SK-N-SH (cell line): ENCODE data around the gene NPEPL1. TPM values are rescaled to one million over a fixed set of nuclear protein-coding genes. Genes with fewer than 3 reads are reported as not detected.

ENCODE experiments used
- CTCF ChIA-PET: fragments of 300-600, 350-600 bp; formaldehyde crosslinking; extraction: SDS; loops from one replicate; lab custom pipeline; 2021; lab: Yijun Ruan, JAX
- POLR2A ChIA-PET: fragments of 350-600 bp; sonication (Branson Sonifier 250); formaldehyde crosslinking; extraction: SDS; loops from one replicate; lab custom pipeline; 2020; ENCODE audit warnings: antibody characterized with exemption, inconsistent platforms; lab: Yijun Ruan, JAX
- DNase-seq: peaks from one replicate; pipeline ENCODE4 v3.0.0; 2012
- H2AFZ ChIP-seq: fragments of 200-600 bp; sonication (generic); 2 replicates; pipeline ENCODE4 v1.8.1; 2016; ENCODE audit warnings: antibody characterized with exemption, mild to moderate bottlenecking, low read depth
- H3F3A ChIP-seq: fragments of 200-600 bp; sonication (generic); replicated peaks from 2 replicates; pipeline ENCODE3; 2016; ENCODE audit warnings: antibody characterized with exemption, mild to moderate bottlenecking; ENCODE audit not compliant: insufficient read depth
- H3K27ac ChIP-seq, 2 experiments: fragments of 200-500 bp in 1 of 2; fragments of 200-600 bp in 1 of 2; sonication (Bioruptor generic) in 1 of 2; sonication (generic), shearing (Covaris generic) in 1 of 2; 2 replicates each; pipeline versions ENCODE4 v1.5.1 to v1.6.1; 2014 to 2016; ENCODE audit warnings: low read depth in 2 of 2, inconsistent platforms in 1 of 2, low read length in 1 of 2, mild to moderate bottlenecking in 1 of 2, mixed read lengths in 1 of 2
- H3K27me3 ChIP-seq: fragments of 200-600 bp; sonication (generic), shearing (Covaris generic); 2 replicates; pipeline ENCODE4 v1.6.1; 2016; ENCODE audit warnings: mixed run types; ENCODE audit not compliant: insufficient read depth
- H3K36me3 ChIP-seq, 2 experiments: fragments of 200-500 bp in 1 of 2; fragments of 200-600 bp in 1 of 2; sonication (Bioruptor generic) in 1 of 2; sonication (generic) in 1 of 2; replicated peaks in 1 of 2; 2 replicates each; pipeline versions ENCODE3 to v1.5.1; 2014 to 2016; ENCODE audit warnings: low read length in 1 of 2, mild to moderate bottlenecking in 1 of 2; ENCODE audit not compliant: insufficient read depth in 2 of 2, control insufficient read depth in 1 of 2
- H3K4me1 ChIP-seq, 2 experiments: fragments of 200-500 bp in 1 of 2; fragments of 200-600 bp in 1 of 2; sonication (Bioruptor generic) in 1 of 2; sonication (generic), shearing (Covaris generic) in 1 of 2; 2 replicates each; pipeline versions ENCODE4 v1.5.1 to v1.6.1; 2014 to 2016; ENCODE audit warnings: low read depth in 1 of 2, low read length in 1 of 2, mixed run types in 1 of 2; ENCODE audit not compliant: insufficient read depth in 2 of 2, control insufficient read depth in 1 of 2
- H3K4me2 ChIP-seq: fragments of 200-600 bp; sonication (generic), shearing (Covaris generic); 2 replicates; pipeline ENCODE4 v1.6.1; 2017; ENCODE audit warnings: mixed run types
- H3K4me3 ChIP-seq, 2 experiments: fragments of 200-500 bp in 1 of 2; fragments of 200-600 bp in 1 of 2; sonication (Bioruptor generic) in 1 of 2; sonication (generic), shearing (Covaris generic) in 1 of 2; 2 replicates each; pipeline versions ENCODE4 v1.5.1 to v1.8.1; 2014 to 2016; ENCODE audit warnings: low read depth in 2 of 2, inconsistent platforms in 1 of 2, low read length in 1 of 2, mild to moderate bottlenecking in 1 of 2, mixed read lengths in 1 of 2, moderate library complexity in 1 of 2
- H3K79me2 ChIP-seq: fragments of 200-600 bp; sonication (generic); 2 replicates; pipeline ENCODE4 v1.8.1; 2017; ENCODE audit warnings: mild to moderate bottlenecking; ENCODE audit not compliant: insufficient read depth
- H3K9ac ChIP-seq: fragments of 200-600 bp; sonication (generic); 2 replicates; pipeline ENCODE4 v1.6.1; 2017; ENCODE audit warnings: mixed run types
- H3K9me2 ChIP-seq: fragments of 200-600 bp; sonication (generic); 2 replicates; pipeline ENCODE4 v1.6.1; 2017; ENCODE audit warnings: mixed run types
- H3K9me3 ChIP-seq: fragments of 200-600 bp; sonication (generic); 2 replicates; pipeline ENCODE4 v1.6.1; 2017; ENCODE audit warnings: mixed run types, mild to moderate bottlenecking, moderate library complexity
- H4K20me1 ChIP-seq: fragments of 200-600 bp; sonication (generic); 2 replicates; pipeline ENCODE4 v1.6.1; 2017; ENCODE audit warnings: mild to moderate bottlenecking, mixed run types; ENCODE audit not compliant: insufficient read depth
- CTCF ChIP-seq: fragments of 200-600 bp; sonication (generic); IDR thresholded peaks from 2 replicates; pipeline ENCODE4 v1.6.1; 2017; ENCODE audit warnings: antibody characterized with exemption, mild to moderate bottlenecking, moderate library complexity
- ELF1 ChIP-seq: IDR thresholded peaks from 2 replicates; pipeline ENCODE4 v1.4.0; 2012
- EZH2phosphoT487 ChIP-seq: fragments of 200-600 bp; sonication (generic); IDR thresholded peaks from 2 replicates; pipeline ENCODE4 v1.6.1; 2017; ENCODE audit warnings: low read depth, mixed run types, mild to moderate bottlenecking, antibody characterized with exemption, moderate library complexity, borderline replicate concordance
- FOXM1 ChIP-seq: IDR thresholded peaks from 2 replicates; pipeline ENCODE4 v1.4.0; 2012; ENCODE audit warnings: low read depth, mild to moderate bottlenecking
- GABPA ChIP-seq: IDR thresholded peaks from 2 replicates; pipeline ENCODE4 v1.4.0; 2012; ENCODE audit warnings: low read depth, mild to moderate bottlenecking
- GATA2 ChIP-seq: sonication (generic); formaldehyde crosslinking; IDR thresholded peaks from 2 replicates; pipeline ENCODE4 v1.5.0; 2020; ENCODE audit warnings: mild to moderate bottlenecking, missing genetic modification reagents
- MAX ChIP-seq: IDR thresholded peaks from 2 replicates; pipeline ENCODE4 v1.4.0; 2012; ENCODE audit warnings: low read depth
- NFIC ChIP-seq: IDR thresholded peaks from 2 replicates; pipeline ENCODE4 v1.4.0; 2012; ENCODE audit warnings: borderline replicate concordance
- REST ChIP-seq: IDR thresholded peaks from 2 replicates; pipeline ENCODE4 v1.6.1; 2012; ENCODE audit warnings: mild to moderate bottlenecking, low read depth, low read length, moderate library complexity
- RFX5 ChIP-seq: IDR thresholded peaks from 2 replicates; pipeline ENCODE4 v1.6.1; 2012; ENCODE audit warnings: mild to moderate bottlenecking, improper control_type of control experiment, low read length
- SMC3 ChIP-seq: IDR thresholded peaks from 2 replicates; pipeline ENCODE4 v1.6.1; 2012; ENCODE audit warnings: low read depth, low read length, improper control_type of control experiment
- TEAD4 ChIP-seq: IDR thresholded peaks from 2 replicates; pipeline ENCODE4 v1.4.0; 2012; ENCODE audit warnings: mild to moderate bottlenecking, borderline replicate concordance; ENCODE audit not compliant: insufficient read depth
- USF1 ChIP-seq: IDR thresholded peaks from 2 replicates; pipeline ENCODE4 v1.4.0; 2012; ENCODE audit warnings: low read depth, borderline replicate concordance
- ZBTB33 ChIP-seq: IDR thresholded peaks from 2 replicates; pipeline ENCODE4 v1.4.0; 2012; ENCODE audit warnings: low read depth, borderline replicate concordance
- WGBS: methylation state at CpG from one replicate; pipeline ENCODE4 v1.1.6; 2017; ENCODE audit warnings: low lambda C conversion rate; 5-methylcytosine and 5-hydroxymethylcytosine counted together
- polyA plus RNA-seq, 3 experiments: library from polyadenylated mRNA; depleted of rRNA; stranded (reverse); fragments of >200 nt; gene quantifications; 2 replicates each; pipeline ENCODE4 v1.2.3, GENCODE V29; 2012

NPEPL1 gene
- polyA plus RNA-seq, 1 of the 3 experiments (the other 2 are of a cell fraction) = 2.8 TPM

GRCh38 chr20:58706150-58706892 is 13.7 kb downstream of the NPEPL1 start:
- H3K79me2 ChIP-seq = no peaks in the 10 kb centered on the region; the same call in 1 of the 2 replicates
- WGBS = 84% methylated on average over 16 of the region's 20 CpGs

More at GRCh38 chr20:58706150-58706892, 13.7 kb downstream of the NPEPL1 start:
- H3K4me1 ChIP-seq = peaks cover 0 to 3% of the 10 kb centered on the region in 2 experiments; a peak in 1 of 4 replicates
- no peak overlapping the region for H3K9ac ChIP-seq
- H3F3A ChIP-seq = no peaks in the 10 kb centered on the region
- no peaks in the 10 kb centered on the region for H3K9me2 ChIP-seq
- no peak overlapping the region for H2AFZ ChIP-seq
- CTCF ChIA-PET = no interaction called here
- H4K20me1 ChIP-seq = no peaks in the 10 kb centered on the region
- H3K4me2 ChIP-seq = no peak overlapping the region
- H3K9me3 ChIP-seq = no peaks in the 10 kb centered on the region
- H3K4me3 ChIP-seq = no peak overlapping the region
- H3K27ac ChIP-seq = no peak overlapping the region
- POLR2A ChIA-PET = no interaction called here
- TF ChIP-seq USF1 (no peak), FOXM1 (no peak), REST (no peak), MAX (no peak), SMC3 (no peak), CTCF (no peak), ELF1 (no peak), GABPA (no peak), TEAD4 (no peak), GATA2 (CRISPR knock-in tag) (no peak), ZBTB33 (no peak), NFIC (no peak), EZH2phosphoT487 (no peak), RFX5 (no peak)
- H3K27me3 ChIP-seq = no peaks in the 10 kb centered on the region
- peaks cover 5 to 6% of the 10 kb centered on the region in 2 experiments for H3K36me3 ChIP-seq
- DNase-seq = peak; percentile 14
